ENCODE data around the gene HOXB5.

Gene HOXB5

GRCh38 chr17:48593126-48593829 is at the start of gene HOXB5:
Gene HOXB5 (minus strand): TSS chr17:48593779. CDS start chr17:48593682, 97 bp downstream.
- DNase-seq, result no peak

- DNase-seq, result no peak
Measured at GRCh38 chr17:48642843-48643696, 49.5 kb upstream of the HOXB5 start.

- no peak for DNase-seq
Measured at GRCh38 chr17:48642059-48642842, 48.7 kb upstream of the HOXB5 start.

- no peak for DNase-seq
Measured at GRCh38 chr17:48641541-48642058, 48.0 kb upstream of the HOXB5 start.

- no peak for DNase-seq
Measured at GRCh38 chr17:48640858-48641180, 47.2 kb upstream of the HOXB5 start.

- no peak for DNase-seq
Measured at GRCh38 chr17:48639982-48640857, 46.6 kb upstream of the HOXB5 start.

- DNase-seq, result no peak
Measured at GRCh38 chr17:48639136-48639535, 45.6 kb upstream of the HOXB5 start.

GRCh38 chr17:48637323-48638260 is 44.0 kb upstream of the HOXB5 start:
- no peak for DNase-seq

- DNase-seq, result no peak
Measured at GRCh38 chr17:48636177-48637018, 42.8 kb upstream of the HOXB5 start.

GRCh38 chr17:48634493-48635208 is 41.1 kb upstream of the HOXB5 start:
- no peak for DNase-seq

GRCh38 chr17:48633266-48633677 is 39.7 kb upstream of the HOXB5 start:
- no peak for DNase-seq

GRCh38 chr17:48632579-48633265 is 39.1 kb upstream of the HOXB5 start:
- DNase-seq, result no peak

- DNase-seq, result no peak
Measured at GRCh38 chr17:48631693-48632578, 38.4 kb upstream of the HOXB5 start.

- no peak for DNase-seq
Measured at GRCh38 chr17:48630925-48631692, 37.5 kb upstream of the HOXB5 start.

GRCh38 chr17:48630009-48630924 is 36.7 kb upstream of the HOXB5 start:
- DNase-seq, result no peak

- no peak for DNase-seq
Measured at GRCh38 chr17:48629411-48629759, 35.8 kb upstream of the HOXB5 start.
